Body of pancreas (tissue), 4 donors: ENCODE results near the gene LRRC59. TPM values are rescaled to one million over a fixed set of nuclear protein-coding genes. Genes with fewer than 3 reads are reported as not detected.

Source experiments
- ATAC-seq: fragments of 150-250 bp; one replicate; pipeline ENCODE4 v1.9.1; 2016
- DNase-seq, 4 donors: peaks; one replicate each; pipeline ENCODE4 v3.0.0-alpha.2; 2019
- H3K27ac ChIP-seq, 4 donors: fragments of 200-600 bp; sonication (generic); 1 replicate in 3 of 4; 2 replicates in 1 of 4; pipeline versions ENCODE4 v1.5.1 to v1.6.1; 2016 to 2019; ENCODE audit warnings: mild to moderate bottlenecking in 1 of 4, mixed read lengths in 1 of 4, moderate library complexity in 1 of 4
- H3K27me3 ChIP-seq, 2 donors: fragments of 200-600 bp; sonication (generic); one replicate each; pipeline ENCODE4 v1.6.0; 2016; ENCODE audit warnings: mild to moderate bottlenecking in 1 of 2
- H3K36me3 ChIP-seq, 2 donors: fragments of 200-600 bp; sonication (generic); replicated peaks in 1 of 2; 2 replicates each; pipeline ENCODE4 v1.5.1; 2016; ENCODE audit warnings: low read depth in 2 of 2; ENCODE audit not compliant: insufficient read depth in 1 of 2
- H3K4me1 ChIP-seq: fragments of 200-600 bp; sonication (generic); one replicate; pipeline ENCODE4 v1.6.0; 2016
- H3K4me3 ChIP-seq, 2 donors: fragments of 200-600 bp; sonication (generic); 1 replicate in 1 of 2; 2 replicates in 1 of 2; pipeline ENCODE4 v1.5.1; 2016 to 2019
- H3K9me3 ChIP-seq, 3 donors: fragments of 200-600 bp; sonication (generic); 1 replicate in 2 of 3; 2 replicates in 1 of 3; pipeline ENCODE4 v1.5.1; 2016
- POLR2A ChIP-seq, 3 donors: fragments of 450-650 bp; IDR thresholded peaks; one replicate each; pipeline ENCODE4 v1.6.1; 2016; ENCODE audit warnings: antibody characterized with exemption in 3 of 3, mild to moderate bottlenecking in 2 of 3
- WGBS, 2 donors: methylation state at CpG; one replicate each; pipeline ENCODE4 v1.1.5; 2017; 5-methylcytosine and 5-hydroxymethylcytosine counted together
- intact Hi-C: fragments of 100-400 bp; cut with DNase I; formaldehyde crosslinking; loops from one replicate; pipeline ENCODE4 v1.15.1; 2023
- total RNA-seq, 2 donors: library from RNA; depleted of rRNA; stranded (reverse); fragments of >200 nt; gene quantifications; one replicate each; pipeline ENCODE4 v1.1.0, GENCODE V29; 2016
- TF ChIP-seq, protein P1 (sequence below), 7 experiments: fragments of 450-650 bp in 4 of 7; fragments of 200-600 bp in 3 of 7; sonication (generic) in 3 of 7; IDR thresholded peaks; one replicate each; pipeline ENCODE4 v1.5.1; 2016 to 2019; ENCODE audit warnings: antibody characterized with exemption in 7 of 7

LRRC59 gene
- total RNA-seq, 2 donors from 2014 or later: 70.8 to 113 TPM

DNA sequence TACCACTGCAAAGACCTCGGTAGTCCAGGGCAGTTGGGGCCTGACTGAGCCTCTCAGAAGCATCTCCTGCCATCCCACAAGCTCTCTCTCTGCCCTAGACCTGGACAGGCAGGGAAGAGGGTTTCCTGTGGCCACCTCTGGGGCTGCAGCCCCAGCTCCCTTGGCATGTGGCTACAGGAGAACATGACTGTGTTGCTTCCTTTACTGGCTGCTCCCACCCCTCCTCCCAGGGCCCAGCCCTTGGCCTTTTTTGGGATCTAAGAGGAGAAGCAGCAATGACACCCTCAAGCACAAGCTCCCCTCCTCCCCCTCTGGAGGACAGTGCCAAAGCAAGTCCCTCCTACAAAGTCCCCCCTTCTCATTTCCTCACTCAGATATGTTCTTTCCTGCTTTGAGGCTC lies 29.9 kb downstream of the LRRC59 start:
- no peak overlapping the region for H3K27ac ChIP-seq
- peaks cover 11 to 23% of the 10 kb centered on the region in 2 donors for H3K36me3 ChIP-seq
- DNase-seq (no peak), ATAC-seq (no peak)
- intact Hi-C loops: loop anchor here (10.0 kb wide), 1 partner anchor 107 kb away; the partner anchor contains the start of gene RSAD1
- 83 to 87% methylated on average over 1 of the region's 1 CpG for WGBS, 2 donors
- H3K4me3 ChIP-seq: no peak overlapping the region
- TF ChIP-seq, protein P1, sequence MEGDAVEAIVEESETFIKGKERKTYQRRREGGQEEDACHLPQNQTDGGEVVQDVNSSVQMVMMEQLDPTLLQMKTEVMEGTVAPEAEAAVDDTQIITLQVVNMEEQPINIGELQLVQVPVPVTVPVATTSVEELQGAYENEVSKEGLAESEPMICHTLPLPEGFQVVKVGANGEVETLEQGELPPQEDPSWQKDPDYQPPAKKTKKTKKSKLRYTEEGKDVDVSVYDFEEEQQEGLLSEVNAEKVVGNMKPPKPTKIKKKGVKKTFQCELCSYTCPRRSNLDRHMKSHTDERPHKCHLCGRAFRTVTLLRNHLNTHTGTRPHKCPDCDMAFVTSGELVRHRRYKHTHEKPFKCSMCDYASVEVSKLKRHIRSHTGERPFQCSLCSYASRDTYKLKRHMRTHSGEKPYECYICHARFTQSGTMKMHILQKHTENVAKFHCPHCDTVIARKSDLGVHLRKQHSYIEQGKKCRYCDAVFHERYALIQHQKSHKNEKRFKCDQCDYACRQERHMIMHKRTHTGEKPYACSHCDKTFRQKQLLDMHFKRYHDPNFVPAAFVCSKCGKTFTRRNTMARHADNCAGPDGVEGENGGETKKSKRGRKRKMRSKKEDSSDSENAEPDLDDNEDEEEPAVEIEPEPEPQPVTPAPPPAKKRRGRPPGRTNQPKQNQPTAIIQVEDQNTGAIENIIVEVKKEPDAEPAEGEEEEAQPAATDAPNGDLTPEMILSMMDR (IDR thresholded peaks at IDR 0.05): no peak
- TF ChIP-seq POLR2A (IDR thresholded peaks at IDR 0.05): no peak
- H3K4me1 ChIP-seq: peaks cover 17% of the 10 kb centered on the region
- no peaks in the 10 kb centered on the region for H3K27me3 ChIP-seq
- H3K9me3 ChIP-seq: no peaks in the 10 kb centered on the region

DNA sequence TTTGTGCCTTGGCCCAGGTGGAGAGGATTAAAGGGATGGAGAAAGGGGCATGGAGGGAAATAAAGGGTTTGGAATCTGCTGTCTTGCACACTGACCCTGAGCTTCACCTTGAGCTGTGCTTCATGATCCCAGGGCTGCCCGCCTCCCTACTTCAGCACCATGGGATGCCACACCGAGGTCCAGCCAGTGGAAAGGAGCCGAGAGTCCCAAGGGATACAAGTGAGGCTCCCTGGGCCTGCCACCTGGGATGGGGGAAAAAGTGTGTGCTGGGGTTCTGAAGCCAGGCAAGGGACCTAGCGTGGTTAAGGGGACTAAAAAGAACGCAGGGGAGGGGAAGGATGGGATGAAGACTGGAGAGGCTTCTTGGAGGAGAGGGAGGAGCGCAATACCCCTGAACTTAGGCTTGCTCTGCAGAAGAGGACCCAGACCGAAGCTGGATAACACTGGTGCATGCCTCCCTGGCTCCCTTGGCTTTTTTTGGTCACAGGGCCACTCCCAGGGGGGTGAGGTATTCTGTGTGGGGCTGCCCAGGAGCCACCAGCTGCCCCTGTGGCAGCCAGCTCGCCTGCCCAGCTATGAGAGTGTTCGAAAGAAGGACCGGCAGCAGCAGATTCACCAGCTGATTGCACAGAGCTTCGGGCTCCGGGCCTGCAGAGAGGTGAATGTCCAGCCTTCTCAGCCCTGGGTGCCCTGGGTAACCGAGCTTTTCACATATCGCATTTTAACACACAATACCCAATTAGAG lies 31.5 kb downstream of the LRRC59 start:
- ATAC-seq: no peak
- peaks cover 8% of the 10 kb centered on the region for H3K4me1 ChIP-seq

DNA sequence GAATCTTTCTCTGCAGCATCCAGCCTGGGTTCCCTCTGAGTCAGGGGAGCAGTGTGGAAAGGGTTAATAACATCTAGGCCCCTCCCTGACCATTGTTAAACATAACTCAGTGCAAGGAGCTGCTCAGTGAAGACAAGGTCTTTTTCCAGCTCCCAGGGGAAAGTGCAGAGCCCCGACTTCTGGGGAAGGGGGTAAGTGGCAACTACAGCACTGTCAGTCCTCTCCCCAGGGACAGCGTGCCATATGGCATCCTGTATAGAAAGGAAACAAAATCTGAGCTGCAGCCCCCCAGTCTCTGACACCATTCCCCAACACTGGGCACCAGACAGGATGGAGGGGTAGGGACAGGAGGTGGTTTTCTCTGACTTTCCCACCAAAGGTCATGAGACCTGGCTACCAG lies 32.2 kb downstream of the LRRC59 start:
- DNase-seq (no peak), ATAC-seq (no peak)
- Histone ChIP-seq H3K4me3 (no peak overlapping the region), H3K4me1 (peaks cover 8% of the 10 kb centered on the region), H3K36me3 (peaks cover 11 to 21% of the 10 kb centered on the region in 2 donors), H3K9me3 (no peaks in the 10 kb centered on the region), H3K27ac (no peak overlapping the region), H3K27me3 (no peaks in the 10 kb centered on the region)
- 71 to 75% methylated on average over 2 of the region's 2 CpGs for WGBS, 2 donors
- no peak for TF ChIP-seq POLR2A (IDR thresholded peaks at IDR 0.05)
- TF ChIP-seq, protein P1 (IDR thresholded peaks at IDR 0.05): no peak
- intact Hi-C loops: loop anchor here (10.0 kb wide), 1 partner anchor 110 kb away; the partner anchor contains the start of gene RSAD1

More for the DNA sequence above, 31.5 kb downstream of the LRRC59 start:
- no peaks in the 10 kb centered on the region for H3K27me3 ChIP-seq
- no peak for TF ChIP-seq POLR2A (IDR thresholded peaks at IDR 0.05)
- TF ChIP-seq, protein P1 (IDR thresholded peaks at IDR 0.05): no peak
- H3K36me3 ChIP-seq: peaks cover 11 to 23% of the 10 kb centered on the region in 2 donors
- no peak overlapping the region for H3K4me3 ChIP-seq
- H3K9me3 ChIP-seq: no peaks in the 10 kb centered on the region
- DNase-seq: no peak
- H3K27ac ChIP-seq: no peak overlapping the region
- intact Hi-C loops: loop anchor here (10.0 kb wide), 1 partner anchor 109 kb away; the partner anchor contains the start of gene RSAD1
- 91 to 95% methylated on average over 9 to 14 of the region's 14 CpGs for WGBS, 2 donors

DNA sequence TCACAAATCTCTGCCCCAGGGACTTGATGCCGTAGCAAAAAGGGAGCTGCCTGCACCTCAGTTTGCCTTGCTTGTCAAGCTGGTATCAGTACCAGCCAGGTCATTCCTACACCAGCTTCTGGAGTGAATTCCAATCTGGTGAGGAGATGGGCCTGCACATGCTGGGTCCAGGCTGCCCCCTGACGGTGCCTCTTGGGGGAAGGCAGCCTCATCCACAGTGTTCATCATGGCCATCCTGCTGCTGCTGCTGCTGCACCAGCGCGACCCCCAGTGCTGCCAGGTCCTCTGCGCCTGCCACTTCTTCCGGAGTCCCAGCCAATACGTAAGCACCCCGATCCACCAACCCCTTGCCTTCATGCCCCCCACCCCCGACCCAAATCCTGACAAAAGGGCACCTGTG lies 32.6 kb downstream of the LRRC59 start:
- no peak for DNase-seq
- Histone ChIP-seq H3K27ac (no peak overlapping the region), H3K4me1 (peaks cover 8% of the 10 kb centered on the region), H3K9me3 (no peaks in the 10 kb centered on the region), H3K36me3 (peaks cover 8 to 17% of the 10 kb centered on the region in 2 donors), H3K27me3 (no peaks in the 10 kb centered on the region), H3K4me3 (no peak overlapping the region)
- ATAC-seq: no peak
- TF ChIP-seq, protein P1 (IDR thresholded peaks at IDR 0.05): no peak
- TF ChIP-seq POLR2A (IDR thresholded peaks at IDR 0.05): no peak
- intact Hi-C loops: loop anchor here (10.0 kb wide), 1 partner anchor 110 kb away; the partner anchor contains the start of gene RSAD1
- 83 to 92% methylated on average over 5 to 9 of the region's 9 CpGs for WGBS, 2 donors
